Kidney glomerular epithelial cell (primary cell): ENCODE measurements around the gene STK35.
"Not testable (repeated sequence)": the region's sequence is repeated elsewhere in the genome, so short reads cannot be mapped to it uniquely, and the experiment has no call there.

ENCODE experiments used
- DNase-seq: peaks from one replicate; lab custom pipeline; 2025; lab: John Stamatoyannopoulos, UW

Gene STK35

DNA sequence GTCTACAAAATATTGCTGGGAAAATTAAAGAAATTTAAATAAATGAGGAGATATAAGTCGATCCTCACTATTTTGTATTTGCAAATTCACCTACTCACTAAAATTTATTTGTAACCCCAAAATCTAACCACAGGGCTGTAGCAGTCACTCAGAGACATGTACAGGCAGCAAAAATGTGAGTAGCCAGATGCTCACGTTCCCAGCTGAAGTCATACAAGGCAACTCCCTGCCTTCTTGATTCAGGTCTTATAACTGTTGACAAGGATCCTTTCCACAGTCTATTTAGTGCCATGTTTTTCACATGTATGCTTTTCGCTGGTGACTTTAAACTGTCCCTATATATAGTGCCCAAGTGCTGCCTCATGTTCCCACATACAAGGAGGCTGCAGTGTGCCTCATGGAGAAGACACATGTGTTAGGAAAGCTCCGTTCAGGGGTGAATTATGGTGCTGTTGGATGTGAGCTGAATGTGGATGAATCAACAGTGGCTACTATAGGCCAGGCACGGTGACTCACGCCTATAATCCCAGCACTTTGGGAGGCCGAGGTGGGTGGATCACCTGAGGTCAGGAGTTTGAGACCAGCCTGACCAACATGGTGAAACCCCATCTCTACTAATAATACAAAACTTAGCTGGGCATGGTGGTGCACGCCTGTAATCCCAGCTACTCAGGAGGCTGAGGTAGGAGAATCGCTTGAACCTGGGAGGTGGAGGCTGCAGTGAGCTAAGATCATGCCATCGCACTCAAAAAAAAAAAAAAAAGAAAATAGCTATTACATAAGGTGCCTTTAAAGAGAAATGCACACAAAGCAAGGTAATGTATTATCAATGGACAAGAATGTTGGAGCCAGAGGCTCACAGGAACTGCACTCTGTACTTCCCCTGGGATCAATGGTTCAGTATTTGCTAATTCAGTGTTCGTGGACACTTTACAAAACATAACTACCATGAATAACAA, 55.3 kb downstream of the STK35 start:
- no peak for DNase-seq

DNA sequence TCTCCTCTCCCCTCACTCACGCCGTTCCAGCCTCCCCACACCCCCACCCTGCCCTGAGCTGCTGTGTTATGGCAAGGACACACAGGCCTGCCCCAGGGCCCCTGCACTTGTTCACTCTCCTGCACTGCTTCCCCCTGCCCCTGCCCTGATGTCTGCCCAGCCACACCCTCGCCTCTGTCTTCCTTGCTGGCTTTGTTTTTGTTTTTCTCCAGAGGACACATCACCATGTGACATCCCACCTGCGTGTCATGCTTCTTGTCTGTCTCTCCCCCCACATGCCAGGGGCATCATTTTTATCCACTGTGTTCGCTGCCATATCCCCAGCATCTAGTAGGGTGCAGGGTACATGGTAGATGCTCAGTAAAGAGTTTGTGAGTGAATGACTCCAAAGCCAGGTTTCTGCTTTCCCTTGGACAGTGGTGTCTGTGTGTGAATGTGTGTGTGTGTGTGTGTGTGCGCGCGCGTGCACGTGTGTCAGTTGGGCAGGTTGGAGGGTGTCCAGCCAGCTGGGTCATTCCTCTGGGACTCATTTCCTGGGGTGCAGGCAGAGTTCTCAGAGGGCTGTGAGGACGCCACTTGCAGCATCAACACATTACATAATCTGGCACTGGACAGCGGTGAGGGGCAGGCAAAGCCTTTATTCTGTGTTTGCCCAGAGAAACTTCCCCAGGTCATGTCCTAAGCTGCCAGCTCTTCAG, 60.6 kb downstream of the STK35 start:
- no peak for DNase-seq

DNA sequence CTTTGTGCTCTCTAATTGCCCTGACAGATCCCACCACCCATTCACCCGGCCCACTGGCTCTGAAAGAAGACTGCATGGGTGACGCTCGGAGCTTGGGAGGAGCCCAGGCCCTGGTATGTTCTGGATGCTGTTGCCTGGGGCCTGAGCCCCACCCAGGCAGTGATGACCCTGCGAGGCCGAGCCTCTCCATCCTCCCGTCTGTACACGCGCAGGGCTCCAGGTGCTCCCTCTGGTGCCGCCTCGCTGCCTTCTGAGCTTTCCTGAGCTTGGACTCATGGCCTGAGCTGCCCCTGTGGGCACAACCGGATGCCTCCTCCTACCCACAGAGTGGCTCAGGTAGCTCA, 61.2 kb downstream of the STK35 start:
- DNase-seq, result no peak

DNA sequence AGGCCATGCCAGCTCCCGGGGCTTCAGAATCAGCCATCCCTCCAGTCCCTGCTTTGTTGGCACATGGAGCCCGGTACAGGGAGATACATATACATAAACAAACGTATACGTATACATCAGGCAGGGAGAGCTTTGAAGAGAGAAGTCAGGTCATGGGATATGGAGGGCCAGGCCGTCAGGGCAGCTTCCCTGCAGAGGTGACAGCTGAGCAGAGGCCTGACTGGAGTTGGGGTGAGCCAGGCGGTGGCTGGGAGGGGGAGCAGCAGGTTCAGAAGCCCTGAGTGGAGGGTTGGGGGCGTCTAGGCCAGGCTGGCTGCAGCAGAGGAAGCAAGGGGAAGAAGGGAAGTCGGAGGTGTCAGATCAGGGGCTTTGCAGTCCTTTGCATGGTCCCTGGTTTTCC, 61.7 kb downstream of the STK35 start:
- DNase-seq, result no peak

DNA sequence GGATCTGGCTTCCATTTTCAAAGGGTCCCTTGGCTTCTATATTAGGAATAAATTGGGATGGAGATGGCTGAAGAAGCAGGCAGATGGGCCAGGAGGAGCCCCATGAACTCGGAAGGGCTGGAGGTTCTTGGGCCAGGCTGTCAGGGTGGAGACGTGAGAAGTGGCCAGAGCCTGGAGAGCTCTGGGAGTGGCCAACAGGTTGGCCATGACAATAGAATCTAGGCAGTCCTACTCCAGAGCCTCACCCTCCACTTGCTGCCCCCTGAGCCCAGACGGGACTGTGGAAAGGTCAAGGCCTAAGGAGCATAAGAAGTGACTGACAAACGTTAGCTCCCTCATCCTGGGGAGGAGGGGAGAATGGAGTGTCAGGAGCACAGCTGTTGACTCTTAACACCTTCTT, 62.1 kb downstream of the STK35 start:
- no peak for DNase-seq

DNA sequence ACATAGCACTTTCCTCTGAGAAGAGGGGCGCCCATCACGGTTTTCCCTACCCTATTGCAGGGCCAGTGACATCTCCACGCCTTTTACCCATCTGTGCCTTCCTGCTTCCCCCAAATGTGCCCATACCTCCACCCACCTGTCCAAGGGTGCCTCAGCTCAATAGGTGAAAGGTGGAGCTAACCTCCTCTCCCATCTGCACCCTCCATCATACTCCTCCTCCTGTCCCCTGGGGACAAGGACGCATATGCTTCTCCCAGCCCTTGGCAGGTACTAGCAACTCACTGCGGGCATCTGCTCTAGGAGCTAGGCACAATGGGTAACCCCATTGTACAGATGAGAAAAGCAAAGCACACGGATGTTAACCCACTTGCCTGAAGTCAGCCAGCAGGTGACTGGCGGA, 62.8 kb downstream of the STK35 start:
- DNase-seq, result no peak

DNA sequence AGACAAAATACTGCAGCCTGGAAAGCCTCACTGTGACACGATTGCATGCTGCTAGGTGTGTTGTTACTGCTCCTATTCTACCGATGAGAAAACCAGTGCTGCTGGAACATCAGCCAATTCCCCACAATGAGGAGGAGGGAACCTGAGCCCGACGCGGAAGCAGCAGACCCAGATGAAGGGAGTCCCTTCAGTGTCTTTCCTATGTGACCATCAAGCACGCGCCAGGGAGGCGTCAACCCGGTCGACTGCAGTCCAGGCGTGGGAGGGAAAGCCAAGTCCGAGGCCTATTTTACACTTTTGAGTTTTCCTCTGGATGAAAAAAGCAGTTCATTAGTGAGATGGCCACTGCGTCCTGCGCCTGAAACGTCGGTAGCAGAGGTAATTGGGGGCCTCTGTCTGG, 63.3 kb downstream of the STK35 start:
- no peak for DNase-seq

DNA sequence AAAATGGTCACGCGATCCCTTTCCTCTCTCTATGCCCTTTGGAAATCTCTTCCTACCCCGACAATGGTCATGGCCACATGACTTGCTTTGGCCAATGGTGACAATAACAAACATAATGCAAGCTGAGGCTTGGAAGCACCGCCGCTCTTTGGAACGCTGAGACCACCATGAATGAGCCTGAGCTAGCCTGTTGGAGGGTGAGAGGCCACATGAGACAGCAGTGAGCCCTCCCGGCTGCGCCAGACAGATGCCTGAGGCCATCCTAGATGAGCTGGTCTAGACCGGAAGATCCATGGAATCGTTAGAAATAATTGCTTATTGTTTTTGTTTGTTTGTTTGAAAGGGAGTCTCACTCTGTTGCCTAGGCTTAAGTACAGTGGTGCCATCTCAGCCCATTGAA, 64.2 kb downstream of the STK35 start:
- DNase-seq, result no peak

DNA sequence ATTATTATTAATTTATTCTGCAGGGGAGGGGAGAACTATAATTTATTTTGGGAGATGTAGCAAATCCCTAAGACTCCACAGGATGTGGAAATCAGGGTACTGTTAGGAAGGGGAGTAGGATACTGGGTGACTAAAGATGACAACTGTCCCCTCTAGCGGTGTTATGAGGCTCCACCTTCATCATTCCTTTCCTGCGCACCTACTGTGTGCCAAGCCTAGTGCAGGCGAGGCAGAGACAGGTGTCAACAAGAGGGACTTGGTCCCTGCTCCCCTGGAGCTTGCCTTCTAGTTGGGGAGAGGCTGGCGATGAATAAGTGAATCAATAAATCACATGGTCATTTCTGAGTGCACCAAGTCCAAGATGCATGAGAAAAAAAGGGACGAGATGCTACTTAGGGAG, 65.5 kb downstream of the STK35 start:
- DNase-seq, result no peak

DNA sequence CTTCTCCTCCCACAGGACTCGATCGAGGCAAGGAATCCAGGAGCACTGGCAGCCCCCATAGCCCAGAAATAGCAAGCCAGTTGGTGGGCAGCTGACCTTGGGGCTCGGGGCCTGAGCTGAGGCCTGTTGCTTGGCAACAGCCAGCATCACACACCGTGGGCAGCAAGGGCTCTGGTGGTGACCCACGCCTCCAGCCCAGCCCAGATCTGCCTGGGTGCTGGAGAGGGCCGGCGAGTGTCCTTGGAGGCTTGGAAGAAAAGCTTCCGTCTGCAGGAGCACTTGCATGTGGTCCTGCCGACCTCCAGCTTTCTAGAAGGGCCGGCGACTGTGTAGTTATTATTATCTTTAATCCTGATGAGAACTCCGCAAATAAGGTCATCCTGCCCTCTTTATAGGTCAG, 67.3 kb downstream of the STK35 start:
- no peak for DNase-seq

DNA sequence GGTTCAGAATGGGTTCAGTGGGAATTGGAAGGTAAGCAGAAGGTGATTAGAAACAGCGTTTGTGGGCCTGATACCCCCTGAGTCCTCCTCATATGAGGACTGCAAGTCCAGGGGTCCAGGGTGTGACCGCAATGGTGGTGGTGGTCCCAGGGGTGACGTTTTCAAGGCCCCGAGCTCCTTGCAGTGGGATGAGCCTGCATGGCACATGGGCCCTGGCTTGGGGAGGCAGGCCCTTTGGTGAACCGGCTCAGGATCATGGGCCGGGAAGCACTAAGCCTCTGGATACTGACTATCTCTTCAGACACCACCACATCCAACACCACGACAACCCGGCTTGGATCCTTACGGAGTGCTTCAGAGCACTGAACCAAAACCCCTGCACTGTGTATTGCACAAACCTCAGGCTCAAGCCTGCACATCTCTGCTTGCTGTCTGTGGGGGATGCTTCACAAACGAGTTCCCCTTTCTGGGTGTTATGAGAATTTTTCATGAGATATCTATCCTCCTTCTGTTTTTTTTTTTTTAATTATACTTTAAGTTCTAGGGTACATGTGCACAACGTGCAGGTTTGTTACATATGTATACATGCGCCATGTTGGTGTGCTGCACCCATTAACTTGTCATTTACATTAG, 67.9 kb downstream of the STK35 start:
- no peak for DNase-seq

DNA sequence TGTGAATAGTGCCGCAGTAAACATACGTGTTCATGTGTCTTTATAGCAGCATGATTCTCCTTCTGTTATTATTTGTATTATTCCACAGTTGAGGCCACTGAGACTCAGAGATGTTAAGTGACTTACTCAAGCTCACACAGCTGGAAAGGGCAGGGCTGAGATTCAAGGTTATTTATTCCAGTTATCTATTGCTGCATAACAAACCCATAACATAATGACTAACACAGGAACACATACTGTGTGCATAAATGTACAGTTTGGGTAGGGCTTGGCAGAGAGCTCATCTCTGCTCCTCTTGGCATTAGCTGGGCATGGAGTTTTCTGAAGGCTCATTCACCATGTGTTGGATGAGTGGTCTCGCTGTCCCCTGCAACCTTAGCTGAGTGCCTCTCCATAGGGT, 68.8 kb downstream of the STK35 start:
- DNase-seq, result no peak

DNA sequence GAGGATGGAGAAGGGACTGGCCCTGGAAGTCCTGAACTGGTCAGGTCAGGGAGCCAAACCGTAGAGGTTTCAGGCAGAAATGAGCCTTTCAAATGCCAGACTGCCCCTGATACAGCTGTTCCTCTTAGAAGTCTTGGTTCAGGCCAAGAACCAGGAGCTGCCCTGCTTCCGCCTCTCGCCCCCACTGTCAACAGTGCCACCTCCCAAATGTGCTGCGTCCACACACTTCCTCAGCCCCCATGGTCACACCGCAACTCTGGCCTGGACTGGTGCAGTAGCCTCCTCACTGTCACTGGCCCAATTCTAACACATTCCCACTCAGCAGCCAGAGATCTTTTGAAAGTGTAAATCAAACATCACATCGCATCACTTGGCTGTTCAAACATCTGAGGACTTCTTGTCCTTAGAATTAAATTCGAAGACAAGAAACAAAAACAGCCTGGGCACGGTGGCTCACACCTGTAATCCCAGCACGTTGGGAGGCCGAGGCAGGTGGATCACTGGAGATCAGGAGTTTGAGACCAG, 69.7 kb downstream of the STK35 start:
- no peak for DNase-seq

DNA sequence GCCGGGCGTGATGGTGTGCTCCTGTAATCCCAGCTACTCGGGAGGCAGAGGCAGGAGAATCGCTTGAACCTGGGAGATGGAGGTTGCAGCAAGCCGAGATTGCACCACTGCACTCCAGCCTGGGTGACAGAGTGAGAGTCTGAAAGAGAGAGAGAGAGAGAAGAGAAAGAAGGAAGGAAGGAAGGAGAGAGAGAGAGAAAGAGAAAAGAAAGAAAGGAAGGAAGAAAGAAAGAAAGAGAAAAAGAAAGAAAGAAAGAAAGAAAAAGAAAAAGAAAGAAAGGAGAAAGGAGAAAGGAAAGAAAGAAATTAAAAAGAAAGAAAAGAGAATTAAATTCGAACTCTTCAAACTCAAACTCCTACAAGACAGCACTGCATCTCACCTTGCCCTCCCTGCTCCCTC, 70.2 kb downstream of the STK35 start:
- not testable (repeated sequence) for DNase-seq

DNA sequence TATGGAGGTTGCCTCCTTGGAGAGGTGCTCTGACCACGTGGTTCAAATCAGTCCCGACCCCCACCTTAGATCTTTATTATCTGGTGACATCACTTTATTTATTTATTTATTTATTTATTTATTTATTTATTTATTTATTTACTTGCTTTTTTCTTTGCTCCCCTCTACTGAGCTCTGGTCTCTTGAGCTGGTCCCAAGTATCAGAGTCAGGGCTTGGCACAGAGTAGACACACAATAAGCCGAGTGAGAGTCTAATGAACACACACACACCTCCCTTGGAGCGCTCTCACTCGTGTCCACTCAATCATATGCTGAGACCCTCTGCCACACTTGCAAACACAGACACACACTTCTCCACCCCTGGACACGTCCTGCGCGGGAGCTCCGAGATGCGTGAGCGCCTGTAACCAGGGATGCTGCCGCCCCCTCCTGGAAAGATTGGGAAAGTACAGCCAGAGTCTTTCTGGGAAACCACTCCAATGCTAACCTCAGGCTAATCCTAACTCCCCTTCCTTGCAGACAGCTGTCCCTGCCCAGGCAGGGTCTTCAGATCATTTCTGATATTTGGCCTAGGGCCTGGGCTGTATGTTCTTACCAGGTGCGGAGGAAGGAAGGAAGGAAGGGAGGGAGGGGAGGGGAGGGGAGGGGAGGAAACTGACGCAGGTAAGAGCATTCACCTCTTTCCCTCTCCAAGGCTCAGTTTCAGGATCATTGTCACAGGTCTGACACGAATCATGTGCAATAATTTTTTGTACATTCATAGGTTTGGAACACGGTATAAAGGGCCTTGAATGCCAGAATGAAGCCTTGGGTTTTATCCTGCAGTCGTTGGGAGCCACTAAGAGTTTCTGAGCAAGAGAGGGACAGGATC, 70.9 kb downstream of the STK35 start:
- DNase-seq, result peak; percentile 43

DNA sequence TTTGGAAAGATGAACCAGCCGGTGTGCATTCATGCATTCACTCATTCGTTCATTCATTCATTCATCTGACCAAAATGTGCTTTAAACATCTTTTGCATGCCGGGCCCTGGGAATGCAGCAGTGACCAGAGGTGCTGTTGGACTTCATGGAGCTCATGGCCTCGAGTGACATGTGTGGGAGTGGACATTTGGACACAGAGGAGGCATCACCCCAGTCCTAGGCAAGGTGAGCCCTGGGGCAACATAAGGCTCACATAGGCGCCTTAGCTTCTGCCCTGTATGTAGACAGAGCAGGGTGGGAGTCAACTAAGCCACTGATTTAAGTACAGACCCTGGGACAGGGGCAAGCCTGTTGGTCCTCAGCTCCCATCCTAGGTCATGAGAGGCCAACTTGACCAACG, 71.6 kb downstream of the STK35 start:
- no peak for DNase-seq

DNA sequence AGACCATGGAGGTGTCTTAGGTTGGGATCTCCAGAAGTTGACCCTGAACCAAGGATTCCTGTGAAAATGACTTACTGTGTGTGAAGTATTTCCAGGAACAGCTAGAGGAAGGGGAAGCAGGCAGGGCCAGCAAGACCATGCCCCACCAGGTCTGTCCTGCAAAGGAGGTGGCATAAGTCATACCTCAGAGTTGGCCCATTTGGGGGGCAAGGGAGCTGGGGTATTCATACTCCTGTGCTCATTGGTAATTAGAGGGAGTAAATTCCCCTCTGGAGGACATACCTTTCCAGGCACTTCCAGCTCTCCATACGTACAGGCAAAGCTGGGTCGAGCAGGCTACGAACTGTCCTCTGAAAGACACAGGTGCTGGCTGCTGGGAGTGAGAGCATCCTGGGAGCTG, 72.4 kb downstream of the STK35 start:
- DNase-seq, result no peak

DNA sequence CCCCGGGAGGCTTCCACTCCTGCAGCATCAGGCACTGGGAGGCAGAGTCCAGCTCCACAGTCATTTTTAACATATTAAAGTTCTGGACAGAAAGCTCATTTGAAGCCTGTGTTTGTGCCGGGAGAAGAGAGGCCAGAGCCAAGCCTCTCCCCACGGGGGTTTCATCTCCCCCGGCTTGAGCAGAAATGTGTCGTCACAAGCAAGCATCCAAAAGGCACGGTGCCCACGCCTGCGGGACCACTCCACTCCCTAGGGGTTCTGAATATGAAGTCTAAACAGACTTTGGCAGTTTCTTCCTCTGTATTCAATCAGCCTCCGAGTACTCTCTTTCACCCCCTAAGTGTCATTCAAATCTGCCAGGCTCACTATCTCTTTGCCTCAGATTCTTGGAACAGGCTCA, 75.3 kb downstream of the STK35 start:
- no peak for DNase-seq

DNA sequence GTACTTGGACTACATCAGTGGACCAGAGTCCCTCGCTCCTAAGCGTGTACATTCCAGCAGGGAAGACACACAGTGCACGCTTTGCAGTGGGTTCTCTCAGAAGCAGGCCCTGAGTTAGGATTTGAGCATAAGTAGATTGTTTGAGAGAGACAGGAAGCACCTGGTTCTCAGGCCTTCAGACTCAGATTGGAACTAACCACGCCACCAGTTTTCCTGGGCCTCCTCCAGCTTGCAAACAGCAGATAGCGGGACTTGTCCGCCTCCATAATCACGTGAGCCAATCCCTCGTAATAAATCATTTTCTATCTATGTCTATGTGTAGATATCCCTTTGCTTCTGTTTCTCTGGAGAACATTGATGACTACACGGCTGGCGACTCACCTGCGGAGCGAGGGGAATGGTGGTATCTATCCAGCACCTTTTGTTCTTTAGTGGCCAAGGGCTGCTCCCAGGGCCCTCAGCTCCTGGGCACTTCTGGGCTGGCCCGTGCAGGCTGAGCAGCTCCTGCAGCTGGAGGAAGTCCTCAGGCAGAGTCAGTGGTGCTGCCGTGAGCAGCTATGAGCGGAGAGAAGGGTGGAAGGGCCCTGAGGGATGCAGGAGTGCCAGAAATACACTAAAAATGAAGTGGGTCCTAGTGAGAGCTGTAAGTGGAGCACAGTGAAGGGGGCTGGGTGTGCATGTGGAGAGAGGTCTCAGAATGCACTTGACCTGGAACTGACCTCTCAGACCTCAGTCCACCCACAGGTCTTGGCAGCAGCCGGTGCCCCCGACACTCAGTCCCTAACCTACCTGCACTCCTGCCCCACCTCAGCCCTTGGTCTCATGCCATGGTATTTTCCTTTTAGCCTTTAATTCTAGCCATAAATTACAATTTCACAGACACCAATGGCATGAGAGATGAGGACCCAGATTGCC, 76.9 kb downstream of the STK35 start:
- no peak for DNase-seq

DNA sequence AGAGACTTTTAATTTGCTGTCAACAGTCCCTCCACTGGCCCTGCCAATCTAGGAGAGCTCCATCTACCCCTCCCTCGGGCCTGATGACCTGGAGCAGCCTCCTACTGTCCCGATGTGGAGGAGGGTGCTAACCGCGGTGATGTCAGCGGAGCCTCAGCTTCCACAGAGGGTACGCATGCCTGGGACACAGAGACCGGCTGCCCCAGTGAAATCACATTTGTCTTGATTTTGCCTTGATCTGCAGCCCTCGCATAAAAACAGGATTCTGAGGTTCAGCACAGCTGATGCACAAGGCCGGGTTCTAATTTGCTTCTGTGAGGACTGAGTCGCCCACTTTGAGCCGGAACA, 77.6 kb downstream of the STK35 start:
- no peak for DNase-seq

DNA sequence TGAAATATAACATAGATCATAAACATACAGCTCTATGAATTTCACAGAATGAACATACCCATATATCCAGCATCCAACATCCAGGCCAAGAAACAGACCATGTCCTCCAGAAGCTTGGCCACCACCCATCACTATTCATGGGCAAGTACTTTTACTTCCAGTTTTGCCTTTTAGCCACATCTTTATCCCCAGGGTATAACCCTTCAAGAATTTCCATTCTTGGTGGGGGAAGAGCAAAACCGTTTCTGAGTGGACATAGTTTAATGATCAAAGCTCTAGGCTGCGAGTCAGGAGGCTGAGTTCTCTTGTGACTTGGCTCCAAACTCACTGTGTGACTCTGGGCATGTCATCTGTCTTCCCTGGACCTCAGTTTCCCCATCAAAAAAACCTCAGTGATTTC, 78.3 kb downstream of the STK35 start:
- no peak for DNase-seq
